Glomerular visceral epithelial cell (primary cell): ENCODE data around the gene SOX8.

Experiments
- DNase-seq: peaks from one replicate; pipeline ENCODE4 v3.0.0-alpha.2; 2016; ENCODE audit errors: extremely low spot score

The SOX8 gene

GRCh38 chr16:1026784-1027500 is 45.4 kb downstream of the SOX8 start:
- no peak for DNase-seq

- no peak for DNase-seq
Measured at GRCh38 chr16:1027501-1027815, 45.9 kb downstream of the SOX8 start.

- DNase-seq, result no peak
Measured at GRCh38 chr16:1028056-1028455, 46.5 kb downstream of the SOX8 start.

GRCh38 chr16:1028524-1029258 is 47.1 kb downstream of the SOX8 start:
- no peak for DNase-seq

GRCh38 chr16:1029259-1029545 is 47.6 kb downstream of the SOX8 start:
- no peak for DNase-seq

GRCh38 chr16:1030473-1030901 is 48.9 kb downstream of the SOX8 start:
- DNase-seq, result no peak

- no peak for DNase-seq
Measured at GRCh38 chr16:1031666-1032065, 50.1 kb downstream of the SOX8 start.

GRCh38 chr16:1032607-1033006 is 51.0 kb downstream of the SOX8 start:
- no peak for DNase-seq

GRCh38 chr16:1033128-1033679 is 51.6 kb downstream of the SOX8 start:
- DNase-seq, result no peak

GRCh38 chr16:1034230-1035065 is 52.9 kb downstream of the SOX8 start:
- no peak for DNase-seq

GRCh38 chr16:1035066-1035415 is 53.5 kb downstream of the SOX8 start:
- DNase-seq, result no peak

- DNase-seq, result peak; percentile 18
Measured at GRCh38 chr16:1036166-1036565, 54.6 kb downstream of the SOX8 start.
